T-helper 2 cell treated with Interferon-gamma antibody and Interleukin-4, amounts not matched to agents 5 μg/mL and 100 μg/mL, for 36 hours (primary cell): ENCODE measurements around the gene TEDC1.

ENCODE experiments used
- DNase-seq: peaks from one replicate; pipeline ENCODE4 v3.0.0; 2021; ENCODE audit warnings: low spot score
- H3K27ac Mint-ChIP-seq: one replicate; pipeline ENCODE4 v1.8.0; 2021; ENCODE audit warnings: mild to moderate bottlenecking, mixed read lengths
- H3K27me3 Mint-ChIP-seq: one replicate; pipeline ENCODE4 v1.8.0; 2021; ENCODE audit warnings: low read depth, mixed read lengths
- H3K36me3 Mint-ChIP-seq: one replicate; pipeline ENCODE4 v1.8.0; 2021; ENCODE audit warnings: low read depth, mixed read lengths
- H3K4me1 Mint-ChIP-seq: one replicate; pipeline ENCODE4 v1.8.0; 2021; ENCODE audit warnings: low read depth, mixed read lengths
- H3K4me3 Mint-ChIP-seq: one replicate; pipeline ENCODE4 v1.8.0; 2022; ENCODE audit warnings: mild to moderate bottlenecking, moderate library complexity, mixed read lengths
- H3K9me3 Mint-ChIP-seq: one replicate; pipeline ENCODE4 v1.8.0; 2021; ENCODE audit warnings: mixed read lengths

Gene TEDC1

GRCh38 chr14:105475269-105476096, 15.6 kb upstream of the TEDC1 start:
- no peak for DNase-seq
- H3K27ac Mint-ChIP-seq = no peak overlapping the region
- H3K4me3 Mint-ChIP-seq = peak overlapping the region; percentile 21
- no peaks in the 10 kb centered on the region for H3K9me3 Mint-ChIP-seq
- peaks cover 33% of the 10 kb centered on the region for H3K27me3 Mint-ChIP-seq
- H3K4me1 Mint-ChIP-seq = peaks cover 2% of the 10 kb centered on the region
- H3K36me3 Mint-ChIP-seq = no peaks in the 10 kb centered on the region

GRCh38 chr14:105476097-105476830, 14.8 kb upstream of the TEDC1 start:
- H3K27ac Mint-ChIP-seq = no peak overlapping the region

GRCh38 chr14:105476831-105477659, 14.0 kb upstream of the TEDC1 start:
- Mint-ChIP-seq H3K9me3 (no peaks in the 10 kb centered on the region), H3K4me3 (peak overlapping the region; percentile 34), H3K27me3 (peaks cover 35% of the 10 kb centered on the region), H3K4me1 (peaks cover 11% of the 10 kb centered on the region), H3K36me3 (no peaks in the 10 kb centered on the region), H3K27ac (peak overlapping the region; percentile 41)
- no peak for DNase-seq

More at GRCh38 chr14:105476097-105476830, 14.8 kb upstream of the TEDC1 start:
- Mint-ChIP-seq H3K4me1 (peaks cover 7% of the 10 kb centered on the region), H3K36me3 (no peaks in the 10 kb centered on the region), H3K9me3 (no peaks in the 10 kb centered on the region), H3K27me3 (peaks cover 35% of the 10 kb centered on the region), H3K4me3 (peak overlapping the region; percentile 34)
- DNase-seq = no peak

GRCh38 chr14:105477660-105478397, 13.2 kb upstream of the TEDC1 start:
- Mint-ChIP-seq H3K4me1 (peaks cover 18% of the 10 kb centered on the region), H3K27me3 (peaks cover 35% of the 10 kb centered on the region), H3K9me3 (no peaks in the 10 kb centered on the region), H3K27ac (peak overlapping the region; percentile 41), H3K36me3 (no peaks in the 10 kb centered on the region), H3K4me3 (no peak overlapping the region)
- DNase-seq = no peak

- peaks cover 35% of the 10 kb centered on the region for H3K27me3 Mint-ChIP-seq
- no peak overlapping the region for H3K4me3 Mint-ChIP-seq
- no peaks in the 10 kb centered on the region for H3K36me3 Mint-ChIP-seq
- no peak for DNase-seq
- H3K4me1 Mint-ChIP-seq = peaks cover 18% of the 10 kb centered on the region
- H3K9me3 Mint-ChIP-seq = no peaks in the 10 kb centered on the region
- H3K27ac Mint-ChIP-seq = no peak overlapping the region
Observed at GRCh38 chr14:105478398-105479251, 12.4 kb upstream of the TEDC1 start.

GRCh38 chr14:105479431-105480158, 11.5 kb upstream of the TEDC1 start:
- peak overlapping the region; percentile 68 for H3K27ac Mint-ChIP-seq
- no peak overlapping the region for H3K4me3 Mint-ChIP-seq
- H3K4me1 Mint-ChIP-seq = peaks cover 22% of the 10 kb centered on the region
- H3K36me3 Mint-ChIP-seq = no peaks in the 10 kb centered on the region
- no peak for DNase-seq
- H3K27me3 Mint-ChIP-seq = peaks cover 35% of the 10 kb centered on the region
- H3K9me3 Mint-ChIP-seq = no peaks in the 10 kb centered on the region

- no peak for DNase-seq
- no peak overlapping the region for H3K27ac Mint-ChIP-seq
Observed at GRCh38 chr14:105480199-105480746, 10.8 kb upstream of the TEDC1 start.

GRCh38 chr14:105480807-105481801, 9.9 kb upstream of the TEDC1 start:
- Mint-ChIP-seq H3K9me3 (no peaks in the 10 kb centered on the region), H3K4me3 (peak overlapping the region; percentile 64), H3K4me1 (peaks cover 29% of the 10 kb centered on the region), H3K27ac (peak overlapping the region; percentile 98), H3K27me3 (peaks cover 27% of the 10 kb centered on the region), H3K36me3 (no peaks in the 10 kb centered on the region)
- peak; percentile 89 for DNase-seq

More at GRCh38 chr14:105480199-105480746, 10.8 kb upstream of the TEDC1 start:
- H3K9me3 Mint-ChIP-seq = no peaks in the 10 kb centered on the region
- H3K4me3 Mint-ChIP-seq = no peak overlapping the region
- no peaks in the 10 kb centered on the region for H3K36me3 Mint-ChIP-seq
- peaks cover 23% of the 10 kb centered on the region for H3K4me1 Mint-ChIP-seq
- peaks cover 35% of the 10 kb centered on the region for H3K27me3 Mint-ChIP-seq

- Mint-ChIP-seq H3K36me3 (no peaks in the 10 kb centered on the region), H3K27me3 (peaks cover 22% of the 10 kb centered on the region), H3K27ac (peak overlapping the region; percentile 98), H3K4me1 (peaks cover 29% of the 10 kb centered on the region), H3K9me3 (no peaks in the 10 kb centered on the region), H3K4me3 (peak overlapping the region; percentile 79)
- peak; percentile 92 for DNase-seq
Observed at GRCh38 chr14:105481886-105482457, 9.1 kb upstream of the TEDC1 start.

GRCh38 chr14:105482486-105483110, 8.4 kb upstream of the TEDC1 start:
- Mint-ChIP-seq H3K36me3 (no peaks in the 10 kb centered on the region), H3K9me3 (no peaks in the 10 kb centered on the region), H3K4me3 (peak overlapping the region; percentile 79), H3K27ac (peak overlapping the region; percentile 98), H3K27me3 (peaks cover 16% of the 10 kb centered on the region), H3K4me1 (peaks cover 26% of the 10 kb centered on the region)
- DNase-seq = no peak
